Panc1 (cell line): ENCODE data around the gene KANSL1L. TPM values are rescaled to one million over a fixed set of nuclear protein-coding genes. Genes with fewer than 3 reads are reported as not detected.

Experiments used
- ATAC-seq: fragments of 200-7000 bp; cut with Tn5 transposase; 2 replicates; pipeline ENCODE4 v1.9.1; 2020; ENCODE audit warnings: mild to moderate bottlenecking, moderate library complexity
- BruUV-seq: library from RNA; stranded (reverse); fragments of 400-500 nt; replicated peaks from 2 replicates; lab custom pipeline; 2021; lab: Mats Ljungman, UMichigan
- CTCF ChIA-PET: fragments of 300-600 bp; sonication (Branson Sonifier 250); formaldehyde crosslinking; loops from one replicate; lab custom pipeline; 2022; ENCODE audit warnings: antibody characterized with exemption; lab: Charles Lee
- POLR2A ChIA-PET: fragments of 300-600 bp; sonication (Branson Sonifier 250); formaldehyde crosslinking; loops from one replicate; lab custom pipeline; 2022; ENCODE audit warnings: antibody characterized with exemption; lab: Charles Lee
- DNase-seq: peaks from one replicate; pipeline ENCODE4 v3.0.0-alpha.2; 2010; ENCODE audit warnings: low read depth, low spot score
- H3K27ac ChIP-seq: 2 replicates; pipeline ENCODE4 v1.5.1; 2011; ENCODE audit warnings: mild to moderate bottlenecking, low read length, inconsistent platforms
- H3K27me3 ChIP-seq: fragments of 200-500 bp; sonication (Bioruptor generic); 2 replicates; pipeline ENCODE4 v1.6.0; 2014; ENCODE audit warnings: low read length, inconsistent platforms; ENCODE audit not compliant: control insufficient read depth, insufficient read depth
- H3K36me3 ChIP-seq: fragments of 200-500 bp; sonication (Bioruptor generic); 2 replicates; pipeline ENCODE4 v1.5.1; 2014; ENCODE audit warnings: inconsistent platforms, mild to moderate bottlenecking, low read length, moderate library complexity; ENCODE audit not compliant: control insufficient read depth, insufficient read depth
- H3K4me1 ChIP-seq: 2 replicates; pipeline ENCODE4 v1.5.1; 2011; ENCODE audit warnings: inconsistent platforms, mild to moderate bottlenecking, low read length, moderate library complexity; ENCODE audit not compliant: control insufficient read depth, insufficient read depth
- H3K4me3 ChIP-seq, 2 experiments: 2 replicates each; pipeline ENCODE4 v1.5.1; 2011 to 2012; ENCODE audit warnings: low read depth in 2 of 2, low read length in 2 of 2, mild to moderate bottlenecking in 2 of 2, inconsistent platforms in 1 of 2, moderate library complexity in 1 of 2
- H3K9me3 ChIP-seq: fragments of 200-500 bp; sonication (Bioruptor generic); 2 replicates; pipeline ENCODE4 v1.5.1; 2014; ENCODE audit warnings: low read depth, mild to moderate bottlenecking, inconsistent platforms, low read length, moderate library complexity; ENCODE audit not compliant: control insufficient read depth, insufficient read depth
- POLR2AphosphoS5 ChIP-seq: IDR thresholded peaks from 2 replicates; pipeline ENCODE4 v1.6.1; 2012; ENCODE audit warnings: mild to moderate bottlenecking, low read depth, low read length, moderate library complexity
- SIN3A ChIP-seq: IDR thresholded peaks from 2 replicates; pipeline ENCODE4 v1.6.1; 2012; ENCODE audit warnings: low read depth, mild to moderate bottlenecking, low read length, moderate library complexity, borderline replicate concordance; ENCODE audit not compliant: insufficient read depth
- TCF7L2 ChIP-seq: IDR thresholded peaks from 2 replicates; pipeline ENCODE4 v1.6.1; 2011; ENCODE audit warnings: mild to moderate bottlenecking, low read depth, low read length, inconsistent platforms
- in situ Hi-C: cut with HindIII; loops from 2 replicates; pipeline ENCODE4 v1.10.0; 2016; ENCODE audit warnings: low sequenced_read_pairs, low pct_unique_long_range_greater_than_20kb
- intact Hi-C: fragments of 100-400 bp; cut with micrococcal nuclease; formaldehyde crosslinking; loops from one replicate; pipeline ENCODE4 v1.10.0; 2022; ENCODE audit not compliant: unreplicated experiment
- total RNA-seq: library from RNA; stranded (reverse); gene quantifications from one replicate; pipeline ENCODE4 v1.2.1, GENCODE V29; 2021; ENCODE audit not compliant: unreplicated experiment
- TF ChIP-seq, protein P1 (sequence below), 2 experiments: IDR thresholded peaks; 2 replicates each; pipeline ENCODE4 v1.6.1; 2011 to 2012; ENCODE audit warnings: low read depth in 2 of 2, control low read depth in 1 of 2, low read length in 1 of 2, mild to moderate bottlenecking in 1 of 2, moderate library complexity in 1 of 2; ENCODE audit not compliant: insufficient read depth in 1 of 2
- TF ChIP-seq, protein P2 (sequence below): fragments of 450-650 bp; IDR thresholded peaks from 2 replicates; pipeline ENCODE4 v1.5.1; 2017; ENCODE audit warnings: mild to moderate bottlenecking

The KANSL1L gene
- total RNA-seq, 1 experiment from 2014 or later = 10.5 TPM

DNA sequence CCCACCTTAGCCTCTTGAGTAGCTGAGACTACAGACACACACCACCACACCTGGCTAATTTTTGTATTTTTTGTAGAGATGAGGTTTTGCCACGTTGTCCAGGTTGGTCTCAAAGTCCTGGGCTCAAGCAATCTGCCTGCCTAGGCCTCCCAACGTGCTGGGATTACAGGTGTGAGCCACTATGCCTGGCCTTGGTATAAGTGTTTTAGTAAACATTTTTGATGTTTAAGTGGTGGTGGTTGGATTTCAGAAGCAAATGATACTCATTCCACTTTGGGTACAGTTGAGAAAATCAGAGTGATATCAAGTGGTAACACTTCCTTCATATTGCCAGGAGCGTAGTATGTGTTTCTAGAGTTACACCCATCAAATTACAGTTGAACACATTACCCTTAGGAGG is 28.6 kb upstream of the KANSL1L start:
- Histone ChIP-seq H3K4me3 (no peak overlapping the region), H3K4me1 (no peaks in the 10 kb centered on the region), H3K27me3 (peaks cover 4% of the 10 kb centered on the region), H3K36me3 (no peaks in the 10 kb centered on the region), H3K27ac (no peak overlapping the region), H3K9me3 (no peaks in the 10 kb centered on the region)
- no TSS peak for BruUV-seq
- DNase-seq = no peak
- ChIA-PET POLR2A (no interaction called here), CTCF (no interaction called here)
- ATAC-seq = no peak
- intact Hi-C loops = loop anchor here (2.0 to 10.0 kb wide), 4 partner anchors 223 to 1805 kb away; partner anchors contain the start of gene MAP2
- TF ChIP-seq, protein P1, sequence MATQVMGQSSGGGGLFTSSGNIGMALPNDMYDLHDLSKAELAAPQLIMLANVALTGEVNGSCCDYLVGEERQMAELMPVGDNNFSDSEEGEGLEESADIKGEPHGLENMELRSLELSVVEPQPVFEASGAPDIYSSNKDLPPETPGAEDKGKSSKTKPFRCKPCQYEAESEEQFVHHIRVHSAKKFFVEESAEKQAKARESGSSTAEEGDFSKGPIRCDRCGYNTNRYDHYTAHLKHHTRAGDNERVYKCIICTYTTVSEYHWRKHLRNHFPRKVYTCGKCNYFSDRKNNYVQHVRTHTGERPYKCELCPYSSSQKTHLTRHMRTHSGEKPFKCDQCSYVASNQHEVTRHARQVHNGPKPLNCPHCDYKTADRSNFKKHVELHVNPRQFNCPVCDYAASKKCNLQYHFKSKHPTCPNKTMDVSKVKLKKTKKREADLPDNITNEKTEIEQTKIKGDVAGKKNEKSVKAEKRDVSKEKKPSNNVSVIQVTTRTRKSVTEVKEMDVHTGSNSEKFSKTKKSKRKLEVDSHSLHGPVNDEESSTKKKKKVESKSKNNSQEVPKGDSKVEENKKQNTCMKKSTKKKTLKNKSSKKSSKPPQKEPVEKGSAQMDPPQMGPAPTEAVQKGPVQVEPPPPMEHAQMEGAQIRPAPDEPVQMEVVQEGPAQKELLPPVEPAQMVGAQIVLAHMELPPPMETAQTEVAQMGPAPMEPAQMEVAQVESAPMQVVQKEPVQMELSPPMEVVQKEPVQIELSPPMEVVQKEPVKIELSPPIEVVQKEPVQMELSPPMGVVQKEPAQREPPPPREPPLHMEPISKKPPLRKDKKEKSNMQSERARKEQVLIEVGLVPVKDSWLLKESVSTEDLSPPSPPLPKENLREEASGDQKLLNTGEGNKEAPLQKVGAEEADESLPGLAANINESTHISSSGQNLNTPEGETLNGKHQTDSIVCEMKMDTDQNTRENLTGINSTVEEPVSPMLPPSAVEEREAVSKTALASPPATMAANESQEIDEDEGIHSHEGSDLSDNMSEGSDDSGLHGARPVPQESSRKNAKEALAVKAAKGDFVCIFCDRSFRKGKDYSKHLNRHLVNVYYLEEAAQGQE (IDR thresholded peaks at IDR 0.05; ENCODE audit: insufficient read depth in 1 of 2, low read depth in 2 of 2, low read length in 1 of 2) = no peak
- TF ChIP-seq, protein P2, sequence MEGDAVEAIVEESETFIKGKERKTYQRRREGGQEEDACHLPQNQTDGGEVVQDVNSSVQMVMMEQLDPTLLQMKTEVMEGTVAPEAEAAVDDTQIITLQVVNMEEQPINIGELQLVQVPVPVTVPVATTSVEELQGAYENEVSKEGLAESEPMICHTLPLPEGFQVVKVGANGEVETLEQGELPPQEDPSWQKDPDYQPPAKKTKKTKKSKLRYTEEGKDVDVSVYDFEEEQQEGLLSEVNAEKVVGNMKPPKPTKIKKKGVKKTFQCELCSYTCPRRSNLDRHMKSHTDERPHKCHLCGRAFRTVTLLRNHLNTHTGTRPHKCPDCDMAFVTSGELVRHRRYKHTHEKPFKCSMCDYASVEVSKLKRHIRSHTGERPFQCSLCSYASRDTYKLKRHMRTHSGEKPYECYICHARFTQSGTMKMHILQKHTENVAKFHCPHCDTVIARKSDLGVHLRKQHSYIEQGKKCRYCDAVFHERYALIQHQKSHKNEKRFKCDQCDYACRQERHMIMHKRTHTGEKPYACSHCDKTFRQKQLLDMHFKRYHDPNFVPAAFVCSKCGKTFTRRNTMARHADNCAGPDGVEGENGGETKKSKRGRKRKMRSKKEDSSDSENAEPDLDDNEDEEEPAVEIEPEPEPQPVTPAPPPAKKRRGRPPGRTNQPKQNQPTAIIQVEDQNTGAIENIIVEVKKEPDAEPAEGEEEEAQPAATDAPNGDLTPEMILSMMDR = no peak
- TF ChIP-seq POLR2AphosphoS5 (no peak), SIN3A (no peak), TCF7L2 (no peak)
- in situ Hi-C loops = no loop called here

DNA sequence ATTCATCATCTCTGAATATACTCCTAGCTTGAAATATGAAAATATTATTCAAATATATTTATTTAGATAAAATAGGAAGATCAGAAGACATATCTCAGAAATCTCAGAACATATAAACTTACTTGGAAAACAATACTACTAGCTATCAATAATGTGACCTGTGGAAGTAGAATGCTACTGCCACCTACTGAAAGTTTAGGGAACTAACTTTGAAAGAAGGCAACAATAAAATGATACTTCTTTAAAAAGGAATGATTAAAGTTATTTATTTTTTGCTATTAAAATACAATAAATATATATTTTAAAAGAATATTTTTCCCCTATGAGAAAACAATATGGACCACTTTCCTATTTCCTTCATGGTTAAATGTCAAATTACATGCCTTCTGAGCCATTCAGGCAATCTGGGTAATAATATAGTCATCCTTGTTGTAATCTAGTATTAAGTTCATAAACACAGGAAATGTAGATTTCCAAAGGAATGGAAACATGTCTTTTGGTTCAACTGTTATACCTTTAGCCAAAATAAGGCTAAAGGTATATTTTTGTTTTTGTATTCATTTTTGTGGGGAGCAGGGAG is 28.1 kb upstream of the KANSL1L start:
- intact Hi-C loops = loop anchor here (2.0 to 10.0 kb wide), 4 partner anchors 222 to 1804 kb away; partner anchors contain the start of gene MAP2
- peaks cover 4% of the 10 kb centered on the region for H3K27me3 ChIP-seq
- H3K4me1 ChIP-seq = no peaks in the 10 kb centered on the region
- TF ChIP-seq SIN3A (no peak), POLR2AphosphoS5 (no peak), TCF7L2 (no peak)
- TF ChIP-seq, protein P1 (IDR thresholded peaks at IDR 0.05; ENCODE audit: insufficient read depth in 1 of 2, low read depth in 2 of 2, low read length in 1 of 2) = no peak
- TF ChIP-seq, protein P2 = peak; percentile 52; the same call in 1 of the 2 replicates
- no peak overlapping the region for H3K27ac ChIP-seq
- H3K36me3 ChIP-seq = no peaks in the 10 kb centered on the region
- ATAC-seq (no peak), DNase-seq (no peak)
- CTCF ChIA-PET = interaction anchor here (0.5 to 0.8 kb wide), 3 partner anchors 126 to 664 kb away, joined by 3 to 8 read pairs (median 4); no protein-coding TSS in a partner anchor
- in situ Hi-C loops = no loop called here
- POLR2A ChIA-PET = no interaction called here
- no peak overlapping the region for H3K4me3 ChIP-seq
- BruUV-seq = no TSS peak
- H3K9me3 ChIP-seq = no peaks in the 10 kb centered on the region
